HG03064 (cell line): ENCODE data around the gene CEACAM16.
"Not testable (repeated sequence)": the region's sequence is repeated elsewhere in the genome, so short reads cannot be mapped to it uniquely, and the experiment has no call there.

Source experiments
- ATAC-seq: cut with Tn5 transposase; IDR thresholded peaks from one replicate; pipeline ENCODE4 v1.9.1; 2021; ENCODE audit warnings: low read depth; ENCODE audit not compliant: unreplicated experiment

The CEACAM16 gene

GRCh38 chr19:44702551-44703176, 3.7 kb downstream of the CEACAM16 start:
- no peak for ATAC-seq

DNA sequence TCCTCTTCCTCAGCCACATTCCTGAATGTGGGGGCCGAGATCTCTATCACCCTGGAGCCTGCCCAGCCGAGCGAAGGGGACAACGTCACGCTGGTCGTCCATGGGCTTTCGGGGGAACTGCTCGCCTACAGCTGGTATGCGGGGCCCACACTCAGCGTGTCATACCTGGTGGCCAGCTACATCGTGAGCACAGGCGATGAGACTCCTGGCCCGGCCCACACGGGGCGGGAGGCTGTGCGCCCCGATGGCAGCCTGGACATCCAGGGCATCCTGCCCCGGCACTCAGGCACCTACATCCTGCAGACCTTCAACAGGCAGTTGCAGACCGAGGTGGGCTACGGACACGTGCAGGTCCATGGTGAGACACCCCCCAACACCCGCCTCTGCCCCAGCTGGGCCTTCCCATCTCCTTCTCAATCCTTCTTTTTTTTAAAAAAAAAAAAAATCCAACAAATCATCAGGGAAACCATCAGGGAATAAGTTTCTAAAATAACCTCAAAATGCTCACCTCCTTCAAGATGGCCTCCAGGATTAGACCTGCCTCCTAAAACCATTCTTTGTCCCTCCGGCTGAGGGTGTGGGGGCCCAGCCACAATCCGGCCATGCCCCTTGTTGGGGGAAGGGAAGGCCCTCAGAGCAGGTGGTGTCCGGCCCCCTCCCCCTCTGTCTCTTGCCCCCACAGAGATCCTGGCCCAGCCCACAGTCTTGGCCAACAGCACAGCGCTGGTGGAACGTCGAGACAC, 4.6 kb downstream of the CEACAM16 start:
- no peak for ATAC-seq

GRCh38 chr19:44704982-44705381, 6.0 kb downstream of the CEACAM16 start:
- no peak for ATAC-seq

DNA sequence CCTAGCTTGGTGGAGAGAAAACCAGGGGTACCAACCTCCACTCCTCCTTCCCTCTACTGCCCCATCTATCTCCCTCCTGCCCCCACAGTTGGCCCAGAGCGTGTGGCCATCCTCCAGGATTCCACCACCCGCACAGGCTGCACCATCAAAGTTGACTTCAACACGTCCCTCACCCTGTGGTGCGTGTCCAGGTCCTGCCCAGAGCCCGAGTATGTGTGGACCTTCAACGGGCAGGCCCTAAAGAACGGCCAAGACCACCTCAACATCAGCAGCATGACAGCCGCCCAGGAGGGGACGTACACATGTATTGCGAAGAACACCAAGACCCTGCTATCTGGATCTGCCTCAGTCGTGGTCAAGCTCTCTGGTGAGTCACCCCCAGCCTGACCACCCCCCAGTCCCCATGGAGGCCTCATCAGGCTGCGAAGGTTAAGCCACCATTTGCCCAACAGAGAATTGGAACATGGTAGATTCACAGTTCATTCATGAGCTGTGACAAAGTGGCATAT, 6.6 kb downstream of the CEACAM16 start:
- no peak for ATAC-seq

DNA sequence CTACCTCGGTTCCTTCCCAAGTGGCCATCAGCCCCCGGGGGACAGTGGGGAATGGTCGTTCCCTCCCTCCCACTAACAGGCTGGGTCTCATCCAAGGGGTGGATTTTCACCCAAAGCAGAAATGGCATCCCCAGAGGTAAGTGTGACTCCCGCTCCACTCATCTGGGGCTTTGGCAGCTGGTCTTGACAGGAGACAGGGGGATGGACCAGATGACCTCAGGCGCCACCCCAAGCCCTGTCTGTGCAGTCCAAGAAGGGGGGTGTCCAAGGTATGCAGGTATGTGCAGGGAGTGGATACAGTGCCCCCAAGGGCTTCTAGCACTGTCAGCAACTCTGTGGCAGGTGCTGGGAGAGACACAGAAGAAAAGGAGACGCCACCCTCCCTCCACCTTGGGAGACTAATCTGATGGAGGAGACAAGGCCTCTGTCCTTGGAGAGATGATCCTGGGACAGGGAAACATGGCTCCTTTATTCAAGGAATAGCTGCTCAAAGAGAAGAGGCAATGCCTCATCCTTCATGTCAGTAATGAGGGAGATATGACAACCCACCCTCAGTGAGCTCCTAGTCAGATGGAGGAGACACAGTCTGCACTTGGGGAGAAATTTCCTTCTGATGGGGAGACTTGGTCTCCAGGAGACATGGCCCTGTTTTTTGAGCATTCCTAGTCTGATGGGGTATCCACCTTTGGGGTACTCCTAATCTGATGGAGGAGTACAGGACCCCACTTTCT, 7.7 kb downstream of the CEACAM16 start:
- no peak for ATAC-seq

DNA sequence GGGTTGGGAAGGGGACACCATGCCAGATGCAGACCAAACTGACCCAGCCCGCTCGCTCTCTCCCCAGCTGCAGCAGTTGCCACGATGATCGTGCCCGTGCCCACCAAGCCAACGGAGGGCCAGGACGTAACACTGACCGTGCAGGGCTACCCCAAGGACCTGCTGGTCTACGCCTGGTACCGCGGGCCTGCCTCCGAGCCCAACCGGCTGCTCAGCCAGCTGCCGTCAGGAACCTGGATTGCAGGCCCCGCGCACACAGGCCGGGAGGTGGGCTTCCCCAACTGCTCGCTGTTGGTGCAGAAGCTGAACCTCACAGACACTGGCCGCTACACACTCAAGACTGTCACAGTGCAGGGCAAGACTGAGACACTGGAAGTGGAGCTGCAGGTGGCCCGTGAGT, 8.8 kb downstream of the CEACAM16 start:
- ATAC-seq: no peak

GRCh38 chr19:44708940-44709339, 10.0 kb downstream of the CEACAM16 start:
- ATAC-seq: no peak

DNA sequence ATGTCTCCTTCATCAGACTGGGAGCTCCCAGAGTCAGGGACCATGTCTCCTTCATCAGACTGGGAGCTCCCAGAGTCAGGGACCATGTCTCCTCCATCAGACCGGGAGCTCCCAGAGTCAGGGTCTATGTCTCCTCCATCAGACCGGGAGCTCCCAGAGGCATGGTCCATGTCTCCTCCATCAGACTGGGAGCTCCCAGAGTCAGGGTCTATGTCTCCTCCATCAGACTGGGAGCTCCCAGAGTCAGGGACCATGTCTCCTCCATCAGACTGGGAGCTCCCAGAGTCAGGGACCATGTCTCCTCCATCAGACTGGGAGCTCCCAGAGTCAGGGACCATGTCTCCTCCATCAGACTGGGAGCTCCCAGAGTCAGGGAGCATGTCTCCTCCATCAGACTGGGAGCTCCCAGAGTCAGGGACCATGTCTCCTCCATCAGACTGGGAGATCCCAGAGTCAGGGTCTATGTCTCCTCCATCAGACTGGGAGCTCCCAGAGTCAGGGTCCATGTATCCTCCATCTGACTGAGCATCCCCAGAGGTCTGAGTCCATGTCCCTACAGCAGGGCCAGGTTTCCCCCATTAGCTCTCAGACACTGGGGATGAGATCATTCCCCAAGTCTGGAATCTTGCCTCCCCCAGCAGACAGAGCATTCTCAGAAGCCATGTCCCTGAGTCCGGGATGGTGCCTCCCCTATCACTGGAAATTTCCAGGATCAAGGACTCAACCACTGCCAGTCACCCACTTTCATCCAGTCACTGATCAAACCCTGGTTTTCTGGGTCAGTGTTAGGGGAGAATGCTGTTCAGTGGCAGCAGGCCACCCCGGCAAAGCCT, 10.7 kb downstream of the CEACAM16 start:
- not testable (repeated sequence) for ATAC-seq

DNA sequence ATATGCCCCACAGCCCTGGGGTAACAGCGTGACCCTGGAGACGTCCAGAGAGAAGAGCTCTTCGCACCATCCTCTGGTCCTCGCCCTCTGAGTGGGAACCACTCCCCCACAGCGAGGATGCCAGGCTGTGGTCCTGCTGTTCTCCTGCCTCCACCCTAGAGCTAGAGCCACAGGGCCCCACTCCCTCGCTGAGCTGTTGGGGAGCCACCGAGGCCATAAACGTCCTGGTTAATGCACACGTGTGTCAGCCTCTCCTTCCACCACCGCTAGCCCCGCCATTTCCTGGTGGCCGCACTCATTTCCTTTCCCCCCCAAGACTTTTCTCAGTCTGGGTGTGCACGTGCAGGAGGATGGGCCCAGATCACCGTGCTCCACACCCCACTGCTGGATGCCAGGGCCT, 11.5 kb downstream of the CEACAM16 start:
- no peak for ATAC-seq

GRCh38 chr19:44712864-44713515, 14.0 kb downstream of the CEACAM16 start:
- ATAC-seq: no peak

GRCh38 chr19:44714597-44715169, 15.7 kb downstream of the CEACAM16 start:
- no peak for ATAC-seq

- ATAC-seq: no peak
Observed at GRCh38 chr19:44717603-44718002, 18.7 kb downstream of the CEACAM16 start.

- ATAC-seq: no peak
Observed at GRCh38 chr19:44718441-44719261, 19.7 kb downstream of the CEACAM16 start.

GRCh38 chr19:44719262-44719701, 20.3 kb downstream of the CEACAM16 start:
- no peak for ATAC-seq

- not testable (repeated sequence) for ATAC-seq
Observed at GRCh38 chr19:44720396-44720795, 21.4 kb downstream of the CEACAM16 start.

DNA sequence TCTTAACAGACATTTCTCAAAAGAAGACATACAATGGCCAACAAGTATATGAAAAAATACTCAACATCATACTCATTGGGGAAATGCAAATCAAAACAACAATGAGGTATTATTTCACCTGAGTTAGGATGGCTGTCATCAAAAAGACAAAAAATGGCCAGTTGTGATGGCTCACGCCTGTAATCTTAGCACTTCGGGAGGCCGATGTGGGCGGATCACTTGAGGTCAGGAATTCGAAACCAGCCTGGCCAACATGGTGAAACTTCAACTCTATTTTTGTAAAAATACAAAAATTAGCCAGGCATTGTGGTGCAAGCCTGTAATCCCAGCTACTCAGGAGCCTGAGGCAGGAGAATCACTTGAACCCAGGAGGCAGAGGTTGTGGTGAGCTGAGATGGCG, 22.0 kb downstream of the CEACAM16 start:
- ATAC-seq: no peak

DNA sequence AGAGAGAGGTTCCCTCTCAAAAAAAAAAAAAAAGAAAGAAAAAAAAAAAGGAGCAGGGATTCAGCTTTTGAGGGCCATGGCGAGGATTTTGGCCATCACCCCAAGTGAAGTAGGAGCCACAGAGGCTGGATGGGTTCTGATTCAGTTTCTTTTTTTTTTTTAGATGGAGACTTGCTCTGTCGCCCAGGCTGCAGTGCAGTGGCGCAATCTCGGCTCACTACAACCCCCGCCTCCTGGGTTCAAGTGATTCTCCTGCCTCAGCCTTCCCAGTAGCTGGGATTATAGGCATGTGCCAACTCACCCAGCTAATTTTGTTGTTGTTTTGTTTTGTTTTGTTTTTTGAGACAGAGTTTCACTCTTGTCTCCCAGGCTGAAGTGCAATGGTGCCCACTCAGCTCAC, 22.4 kb downstream of the CEACAM16 start:
- ATAC-seq: not testable (repeated sequence)

DNA sequence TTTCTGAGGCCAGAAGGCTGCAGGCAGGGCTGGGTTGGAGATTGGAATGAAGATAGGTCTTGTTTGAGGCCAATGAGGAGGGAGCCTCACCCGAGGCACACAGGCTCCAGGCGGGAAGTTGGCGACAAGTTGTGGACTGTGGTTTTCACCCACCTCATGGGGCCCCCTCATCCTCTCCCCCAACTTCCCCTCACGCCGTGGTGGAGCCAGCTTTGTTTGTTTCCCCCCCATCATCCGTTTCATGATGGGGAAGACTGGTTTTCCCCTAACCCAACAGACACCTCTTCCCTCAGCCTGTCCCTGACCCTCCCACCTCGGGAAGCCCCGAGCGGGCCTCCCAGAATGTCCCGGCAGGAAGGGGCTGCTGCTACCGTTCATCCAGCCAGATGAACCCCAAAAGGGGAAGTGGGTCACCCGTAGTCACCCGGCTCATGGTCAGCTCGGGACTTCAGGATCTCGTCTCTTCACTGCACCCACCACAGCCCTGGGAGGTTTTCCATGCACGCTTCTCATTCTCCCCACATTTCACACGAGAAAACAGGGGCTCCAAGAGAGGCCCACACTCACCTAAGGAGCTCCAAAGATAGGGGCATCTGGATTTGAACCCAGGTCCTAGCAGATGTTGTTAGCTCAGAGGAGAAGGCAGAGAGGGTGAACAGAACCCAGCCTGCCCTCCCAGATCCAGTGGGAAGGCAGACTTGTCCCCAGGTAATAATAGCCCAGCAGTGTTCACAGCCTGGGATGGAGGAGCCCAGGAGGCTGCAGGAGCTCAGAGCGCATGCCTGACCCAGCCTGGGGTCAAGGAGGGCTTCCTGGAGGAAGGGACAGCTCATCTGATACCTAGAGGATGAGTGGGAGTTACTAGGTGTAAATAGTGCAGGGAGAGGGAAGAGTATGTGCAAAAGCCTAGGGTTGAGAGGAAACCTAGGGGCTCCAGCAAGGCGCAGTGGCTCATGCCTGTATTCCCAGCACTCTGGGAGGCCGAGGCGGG, 23.5 kb downstream of the CEACAM16 start:
- no peak for ATAC-seq
